Measurements from ENCODE around the gene UPB1.

UPB1 gene

DNA sequence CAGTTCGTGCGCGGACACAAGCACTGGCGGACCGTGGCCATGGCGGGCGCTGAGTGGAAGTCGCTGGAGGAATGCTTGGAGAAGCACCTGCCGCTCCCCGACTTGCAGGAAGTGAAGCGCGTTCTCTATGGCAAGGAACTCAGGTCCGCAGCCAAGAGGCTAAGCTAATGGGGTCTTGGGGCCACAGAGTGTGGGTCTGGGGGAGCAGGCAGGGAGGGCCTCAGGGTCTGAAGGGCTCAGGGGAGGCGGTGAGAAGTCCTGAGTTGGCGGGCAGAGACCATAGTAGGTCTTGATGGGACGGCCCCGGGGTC, 188 bp downstream of the UPB1 start:
- TF ChIP-seq, protein P1, sequence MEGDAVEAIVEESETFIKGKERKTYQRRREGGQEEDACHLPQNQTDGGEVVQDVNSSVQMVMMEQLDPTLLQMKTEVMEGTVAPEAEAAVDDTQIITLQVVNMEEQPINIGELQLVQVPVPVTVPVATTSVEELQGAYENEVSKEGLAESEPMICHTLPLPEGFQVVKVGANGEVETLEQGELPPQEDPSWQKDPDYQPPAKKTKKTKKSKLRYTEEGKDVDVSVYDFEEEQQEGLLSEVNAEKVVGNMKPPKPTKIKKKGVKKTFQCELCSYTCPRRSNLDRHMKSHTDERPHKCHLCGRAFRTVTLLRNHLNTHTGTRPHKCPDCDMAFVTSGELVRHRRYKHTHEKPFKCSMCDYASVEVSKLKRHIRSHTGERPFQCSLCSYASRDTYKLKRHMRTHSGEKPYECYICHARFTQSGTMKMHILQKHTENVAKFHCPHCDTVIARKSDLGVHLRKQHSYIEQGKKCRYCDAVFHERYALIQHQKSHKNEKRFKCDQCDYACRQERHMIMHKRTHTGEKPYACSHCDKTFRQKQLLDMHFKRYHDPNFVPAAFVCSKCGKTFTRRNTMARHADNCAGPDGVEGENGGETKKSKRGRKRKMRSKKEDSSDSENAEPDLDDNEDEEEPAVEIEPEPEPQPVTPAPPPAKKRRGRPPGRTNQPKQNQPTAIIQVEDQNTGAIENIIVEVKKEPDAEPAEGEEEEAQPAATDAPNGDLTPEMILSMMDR (IDR thresholded peaks at IDR 0.05): no peak

DNA sequence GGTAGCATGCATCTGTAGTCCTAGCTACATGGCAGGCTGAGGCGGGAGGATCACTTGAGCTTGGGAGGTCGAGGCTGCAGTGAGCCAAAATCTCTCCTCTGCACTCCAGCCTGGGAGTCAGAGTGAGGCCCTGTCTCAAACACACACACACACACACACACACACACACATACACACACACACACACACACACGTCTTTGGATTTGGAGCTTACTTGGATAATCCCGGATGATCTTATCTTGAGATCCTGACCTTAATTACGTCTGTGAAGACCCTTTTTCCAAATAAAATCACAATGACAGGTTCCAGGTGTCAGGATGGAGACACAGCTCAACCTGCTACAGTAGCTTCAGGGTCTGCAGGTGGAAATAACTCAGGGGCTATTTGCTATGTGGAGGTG, 1.1 kb downstream of the UPB1 start:
- TF ChIP-seq, protein P1 (IDR thresholded peaks at IDR 0.05): no peak

DNA sequence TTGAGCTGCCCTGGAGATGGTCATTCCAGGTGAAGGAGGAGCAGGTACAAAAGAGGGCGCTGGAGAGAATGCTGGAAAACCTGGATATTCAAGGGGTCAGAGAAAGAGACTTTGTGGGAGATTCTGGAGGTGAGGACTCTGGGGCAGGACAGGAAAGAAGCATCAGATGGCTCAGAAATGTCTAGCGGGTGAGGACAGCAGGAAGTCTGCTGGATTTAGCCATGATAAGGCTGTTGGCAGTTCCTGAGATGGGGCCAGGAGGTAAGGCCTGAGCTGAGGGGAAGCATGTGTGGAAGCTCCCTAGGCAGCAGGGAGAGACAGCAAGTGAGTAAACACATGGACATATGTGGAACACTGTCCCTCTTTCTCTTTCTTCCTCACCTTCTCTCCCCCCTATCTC, 1.5 kb downstream of the UPB1 start:
- TF ChIP-seq, protein P1 (IDR thresholded peaks at IDR 0.05): no peak

DNA sequence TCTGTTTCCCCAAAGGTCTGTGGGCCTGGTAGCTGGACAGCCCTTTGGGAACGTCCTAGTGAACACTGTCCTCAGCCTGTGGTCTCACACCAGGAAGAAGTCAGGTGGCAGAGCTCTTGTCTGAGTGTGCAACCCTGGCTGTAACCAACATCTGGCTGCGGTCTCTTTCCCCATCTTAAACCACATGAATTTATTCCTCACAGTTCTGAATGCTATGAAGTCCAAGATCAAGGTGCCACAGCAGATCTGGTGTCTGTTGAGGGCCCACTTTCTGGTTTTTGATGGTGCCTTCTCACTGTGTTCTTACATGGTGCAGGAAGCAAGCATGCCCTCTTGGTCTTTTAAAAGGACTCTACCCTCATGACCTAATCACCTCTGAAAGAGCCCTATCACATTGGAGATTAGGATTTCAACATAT, 2.7 kb downstream of the UPB1 start:
- TF ChIP-seq, protein P1 (IDR thresholded peaks at IDR 0.05): no peak

DNA sequence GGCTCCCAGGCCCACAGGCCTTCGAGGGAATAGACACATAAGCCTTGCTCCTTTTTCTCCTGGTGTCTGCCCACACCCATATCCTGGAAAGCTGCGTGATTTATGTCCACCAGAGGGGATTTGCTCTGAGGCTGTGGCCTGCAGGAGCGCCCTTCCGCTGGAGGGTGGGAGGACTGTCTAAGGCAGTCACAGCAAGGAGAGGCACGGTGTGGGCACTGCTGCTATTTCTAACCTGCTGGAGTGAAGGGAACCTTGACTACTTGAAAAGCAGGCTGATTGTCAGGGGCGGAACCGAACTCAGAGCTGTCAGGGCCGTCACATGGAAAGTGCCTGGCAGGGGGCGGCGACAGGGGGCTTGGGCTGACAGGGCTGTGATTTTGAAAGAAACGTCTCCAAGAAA, 3.7 kb downstream of the UPB1 start:
- TF ChIP-seq, protein P1 (IDR thresholded peaks at IDR 0.05): no peak

DNA sequence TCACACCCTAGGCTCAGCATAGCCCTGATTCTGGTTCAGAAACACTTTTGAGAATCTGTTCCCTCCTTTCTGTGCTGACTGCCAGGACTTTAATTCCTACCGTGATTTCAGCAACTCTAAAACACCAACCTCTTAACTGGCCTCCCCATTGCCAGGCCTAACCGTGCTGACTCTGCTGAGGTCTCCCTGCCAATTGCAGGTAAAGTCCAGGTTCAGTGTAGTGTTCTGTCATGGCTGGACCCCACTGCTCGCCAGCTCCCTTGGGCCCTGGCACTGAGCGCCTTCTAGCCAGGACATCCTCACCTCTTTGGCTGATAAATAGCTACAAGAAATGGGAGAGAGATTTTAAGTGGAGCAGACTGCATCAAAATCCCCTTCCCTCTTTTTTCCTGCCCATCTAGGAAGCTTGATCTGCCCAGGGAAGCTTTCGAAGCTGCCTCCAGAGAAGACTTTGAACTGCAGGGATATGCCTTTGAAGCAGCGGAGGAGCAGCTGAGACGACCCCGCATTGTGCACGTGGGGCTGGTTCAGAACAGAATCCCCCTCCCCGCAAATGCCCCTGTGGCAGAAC, 4.7 kb downstream of the UPB1 start:
- TF ChIP-seq, protein P1 (IDR thresholded peaks at IDR 0.05): no peak

DNA sequence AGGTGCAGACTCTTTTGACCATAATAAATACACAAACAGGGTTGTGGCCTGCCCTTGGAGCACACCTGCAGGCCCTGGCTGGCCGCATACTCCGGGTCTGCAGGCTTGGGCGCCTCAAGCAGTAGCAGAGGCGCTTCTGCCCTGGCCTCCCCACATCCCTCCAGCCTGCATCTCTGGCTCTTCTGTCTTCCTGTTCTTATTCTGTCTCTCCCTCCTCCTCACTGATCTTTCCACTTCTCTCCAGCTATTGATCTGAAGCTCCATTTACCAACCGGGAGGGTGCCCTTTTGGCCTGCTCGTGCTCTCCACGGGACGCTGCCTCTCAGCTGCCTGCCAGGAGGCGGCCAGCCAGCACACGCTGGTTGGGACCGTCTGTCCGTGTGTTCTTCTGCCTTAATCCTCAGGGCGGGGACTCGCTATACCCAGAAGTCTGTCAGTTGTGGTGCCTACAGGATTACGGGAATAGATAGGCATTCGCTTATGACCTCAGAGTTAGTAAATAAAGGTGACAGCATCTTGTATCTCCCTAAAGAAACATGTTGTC, 5.2 kb downstream of the UPB1 start:
- TF ChIP-seq, protein P1 (IDR thresholded peaks at IDR 0.05): no peak

Measured in LNCAP (cell line).